ENCODE results near the gene HPGD. TPM values are rescaled to one million over a fixed set of nuclear protein-coding genes. Genes with fewer than 3 reads are reported as not detected.

The HPGD gene
- polyA plus RNA-seq, 1 of the 3 experiments (the other 2 are of a cell fraction), result not detected

GRCh38 chr4:174475528-174475927 is 46.8 kb downstream of the HPGD start:
- H3K36me3 ChIP-seq (replicated peaks in 1 of 2; ENCODE audit: control insufficient read depth in 1 of 2, insufficient read depth in 2 of 2, low read length in 1 of 2), result no peaks in the 10 kb centered on the region
- CTCF ChIA-PET, result no interaction called here

GRCh38 chr4:174474457-174475075 is 47.7 kb downstream of the HPGD start:
- ChIA-PET CTCF (interaction anchor here (0.6 kb wide), 1 partner anchor 46 kb away, joined by 3 read pairs; no protein-coding TSS in a partner anchor), POLR2A (no interaction called here)
- no peaks in the 10 kb centered on the region; a peak in 1 of 4 replicates for H3K4me1 ChIP-seq (ENCODE audit: control insufficient read depth in 1 of 2, insufficient read depth in 2 of 2, low read depth in 1 of 2, low read length in 1 of 2)
- H3K4me2 ChIP-seq, result no peak overlapping the region
- no peak overlapping the region for H2AFZ ChIP-seq (ENCODE audit: low read depth)
- H3K27me3 ChIP-seq (ENCODE audit: insufficient read depth), result no peaks in the 10 kb centered on the region
- H3K4me3 ChIP-seq (ENCODE audit: low read depth in 2 of 2, low read length in 1 of 2), result no peak overlapping the region
- H3F3A ChIP-seq (replicated peaks; ENCODE audit: insufficient read depth), result no peaks in the 10 kb centered on the region
- H3K9me3 ChIP-seq, result no peaks in the 10 kb centered on the region
- H3K9ac ChIP-seq, result no peak overlapping the region
- H3K36me3 ChIP-seq (replicated peaks in 1 of 2; ENCODE audit: control insufficient read depth in 1 of 2, insufficient read depth in 2 of 2, low read length in 1 of 2), result no peaks in the 10 kb centered on the region
- WGBS (ENCODE audit: low lambda C conversion rate), result 22% methylated on average over 7 of the region's 8 CpGs
- no peaks in the 10 kb centered on the region for H3K79me2 ChIP-seq (ENCODE audit: insufficient read depth)
- no peaks in the 10 kb centered on the region; the same call in 1 of the 2 replicates for H3K9me2 ChIP-seq
- H4K20me1 ChIP-seq (ENCODE audit: insufficient read depth), result no peaks in the 10 kb centered on the region
- no peak overlapping the region for H3K27ac ChIP-seq (ENCODE audit: low read depth in 2 of 2, low read length in 1 of 2)
- no peak for DNase-seq
- TF ChIP-seq POLR2AphosphoS5 (IDR thresholded peaks at IDR 0.05; ENCODE audit: low read depth, low read length) (no peak), REST (IDR thresholded peaks at IDR 0.05; ENCODE audit: low read depth, low read length) (peak; percentile 86), YY1 (IDR thresholded peaks at IDR 0.05; ENCODE audit: low read depth) (no peak), PBX3 (IDR thresholded peaks at IDR 0.05) (no peak), TEAD4 (IDR thresholded peaks at IDR 0.05; ENCODE audit: borderline replicate concordance, insufficient read depth) (no peak), JUND (IDR thresholded peaks at IDR 0.05) (no peak)

More at GRCh38 chr4:174475528-174475927, 46.8 kb downstream of the HPGD start:
- no peaks in the 10 kb centered on the region; a peak in 1 of 4 replicates for H3K4me1 ChIP-seq (ENCODE audit: control insufficient read depth in 1 of 2, insufficient read depth in 2 of 2, low read depth in 1 of 2, low read length in 1 of 2)
- H3K27me3 ChIP-seq (ENCODE audit: insufficient read depth), result no peaks in the 10 kb centered on the region
- H2AFZ ChIP-seq (ENCODE audit: low read depth), result no peak overlapping the region
- H3K9me2 ChIP-seq, result no peaks in the 10 kb centered on the region; the same call in 1 of the 2 replicates
- POLR2A ChIA-PET, result no interaction called here
- no peak overlapping the region for H3K4me2 ChIP-seq
- no peak overlapping the region for H3K4me3 ChIP-seq (ENCODE audit: low read depth in 2 of 2, low read length in 1 of 2)
- WGBS (ENCODE audit: low lambda C conversion rate), result 32% methylated on average over 3 of the region's 3 CpGs
- TF ChIP-seq MXI1 (IDR thresholded peaks at IDR 0.05; ENCODE audit: low read depth, low read length) (no peak), ELF1 (IDR thresholded peaks at IDR 0.05) (no peak), ZBTB33 (IDR thresholded peaks at IDR 0.05; ENCODE audit: borderline replicate concordance, low read depth) (no peak), EP300 (IDR thresholded peaks at IDR 0.05; ENCODE audit: borderline replicate concordance in 1 of 2, low read depth in 1 of 2, low read length in 1 of 2) (no peak), CHD2 (IDR thresholded peaks at IDR 0.05; ENCODE audit: low read length, partially characterized antibody) (no peak), NFIC (IDR thresholded peaks at IDR 0.05; ENCODE audit: borderline replicate concordance) (no peak), YY1 (IDR thresholded peaks at IDR 0.05; ENCODE audit: low read depth) (no peak), TCF12 (IDR thresholded peaks at IDR 0.05) (no peak), USF2 (IDR thresholded peaks at IDR 0.05; ENCODE audit: borderline replicate concordance, low read depth, low read length) (no peak), SIN3A (IDR thresholded peaks at IDR 0.05; ENCODE audit: borderline replicate concordance, low read depth, low read length) (no peak), POLR2AphosphoS5 (IDR thresholded peaks at IDR 0.05; ENCODE audit: low read depth, low read length) (no peak)
- H4K20me1 ChIP-seq (ENCODE audit: insufficient read depth), result no peaks in the 10 kb centered on the region
- no peak for DNase-seq
- H3K27ac ChIP-seq (ENCODE audit: low read depth in 2 of 2, low read length in 1 of 2), result no peak overlapping the region
- no peaks in the 10 kb centered on the region for H3K9me3 ChIP-seq
- no peak overlapping the region for H3K9ac ChIP-seq
- H3K79me2 ChIP-seq (ENCODE audit: insufficient read depth), result no peaks in the 10 kb centered on the region
- no peaks in the 10 kb centered on the region for H3F3A ChIP-seq (replicated peaks; ENCODE audit: insufficient read depth)

All from SK-N-SH (cell line).